SK-MEL-5 (cell line): ENCODE results near the gene LENG8. TPM values are rescaled to one million over a fixed set of nuclear protein-coding genes. Genes with fewer than 3 reads are reported as not detected.
"Not testable (repeated sequence)": the region's sequence is repeated elsewhere in the genome, so short reads cannot be mapped to it uniquely, and the experiment has no call there.

Source experiments
- DNase-seq: peaks from one replicate; pipeline ENCODE4 v3.0.0-alpha.2; 2016; ENCODE audit warnings: low read depth, low spot score
- in situ Hi-C: cut with HindIII; loops from 2 replicates; pipeline ENCODE4 v1.10.0; 2016; ENCODE audit warnings: low sequenced_read_pairs, high pct_unique_total_duplicates, low pct_unique_long_range_greater_than_20kb
- small RNA-seq, 2 experiments: library from RNA; depleted of rRNA; stranded (forward); fragments of <200 nt; gene quantifications; one replicate each; pipeline ENCODE3, GENCODE V24; 2014
- total RNA-seq: library from RNA; depleted of rRNA; stranded (reverse); fragments of >200 nt; shearing (Covaris generic); gene quantifications from 2 replicates; pipeline ENCODE4 v1.2.3, GENCODE V29; 2014; rRNA removed

LENG8 gene
- total RNA-seq, 1 experiment from 2014 or later: 8.5 TPM

- in situ Hi-C loops: no loop called here
Observed at GRCh38 chr19:54492568-54492967, 43.6 kb downstream of the LENG8 start.

GRCh38 chr19:54493056-54493455, 44.1 kb downstream of the LENG8 start:
- in situ Hi-C loops, DNase-seq: not testable (repeated sequence)

More at GRCh38 chr19:54492568-54492967, 43.6 kb downstream of the LENG8 start:
- DNase-seq: no peak

- no peak for DNase-seq
- in situ Hi-C loops: no loop called here
Observed at GRCh38 chr19:54493967-54494585, 45.1 kb downstream of the LENG8 start.

GRCh38 chr19:54495284-54495683, 46.3 kb downstream of the LENG8 start:
- DNase-seq, in situ Hi-C loops: not testable (repeated sequence)

- in situ Hi-C loops, DNase-seq: not testable (repeated sequence)
Observed at GRCh38 chr19:54497747-54498450, 48.9 kb downstream of the LENG8 start.

- DNase-seq, in situ Hi-C loops: not testable (repeated sequence)
Observed at GRCh38 chr19:54498451-54498772, 49.4 kb downstream of the LENG8 start.

- DNase-seq: no peak
- in situ Hi-C loops: no loop called here
Observed at GRCh38 chr19:54502518-54503048, 53.6 kb downstream of the LENG8 start, which contains the start of gene LAIR2. LAIR2 (plus strand) TSS chr19:54502831; CDS start chr19:54502919, 88 bp downstream.

GRCh38 chr19:54505542-54505941, 56.5 kb downstream of the LENG8 start:
- in situ Hi-C loops, DNase-seq: not testable (repeated sequence)

GRCh38 chr19:54506079-54506478, 57.1 kb downstream of the LENG8 start:
- in situ Hi-C loops: no loop called here
- no peak for DNase-seq

GRCh38 chr19:54507038-54507717, 58.2 kb downstream of the LENG8 start:
- in situ Hi-C loops, DNase-seq: not testable (repeated sequence)

GRCh38 chr19:54507824-54508223, 58.8 kb downstream of the LENG8 start:
- no peak for DNase-seq
- in situ Hi-C loops: no loop called here

GRCh38 chr19:54508487-54508886, 59.5 kb downstream of the LENG8 start:
- DNase-seq, in situ Hi-C loops: not testable (repeated sequence)

- in situ Hi-C loops, DNase-seq: not testable (repeated sequence)
Observed at GRCh38 chr19:54509200-54509940, 60.4 kb downstream of the LENG8 start.

Small RNA genes lying within 50 kb of the gene (small RNA-seq; reads per million reads assigned to genes)
- gene AC245884.3: 0 reads per million in 2 experiments

Other genes with a start within 250 kb of the LENG8 start
- 2,354 and 2,678 TPM in 2 replicates for gene RPS9, start 248.3 kb upstream of the LENG8 start, total RNA-seq
- 1.1 TPM in 1 of 2 replicates, not detected in the other for gene LILRB3, start 226.2 kb upstream of the LENG8 start, total RNA-seq
- gene LILRA6, start 206.4 kb upstream of the LENG8 start, total RNA-seq: 0.16 TPM in 1 of 2 replicates, not detected in the other
- not detected in 2 replicates for gene LILRB5, start 191.9 kb upstream of the LENG8 start, total RNA-seq
- gene LILRB2, start 168.1 kb upstream of the LENG8 start, total RNA-seq: not detected in 2 replicates
- not detected in 2 replicates for gene LILRA5, start 136.0 kb upstream of the LENG8 start, total RNA-seq
- not detected in 2 replicates for gene LILRA4, start 110.0 kb upstream of the LENG8 start, total RNA-seq
- not detected in 2 replicates for gene LAIR1, start 84.3 kb upstream of the LENG8 start, total RNA-seq
- 0.77 and 0.93 TPM in 2 replicates for gene TTYH1, start 33.7 kb upstream of the LENG8 start, total RNA-seq
- gene LENG9, start 14.6 kb downstream of the LENG8 start, total RNA-seq: 6.1 and 7.2 TPM in 2 replicates
- gene CDC42EP5, start 24.1 kb downstream of the LENG8 start, total RNA-seq: 0.26 and 0.43 TPM in 2 replicates
- not detected in 2 replicates for gene LAIR2, start 53.6 kb downstream of the LENG8 start, total RNA-seq
- gene LILRA2, start 124.6 kb downstream of the LENG8 start, total RNA-seq: not detected in 2 replicates
- gene LILRA1, start 144.4 kb downstream of the LENG8 start, total RNA-seq: not detected in 2 replicates
- gene LILRB1, start 181.3 kb downstream of the LENG8 start, total RNA-seq: not detected in 2 replicates
- gene LILRB4, start 213.8 kb downstream of the LENG8 start, total RNA-seq: not detected in 2 replicates